AG04450 (cell line): Measurements from ENCODE around the gene MAP3K2. TPM values are rescaled to one million over a fixed set of nuclear protein-coding genes. Genes with fewer than 3 reads are reported as not detected.
A peak's percentile ranks its signal among the peaks of the same experiment; 100 is the strongest.

Source experiments
- CTCF ChIA-PET: fragments of 300-600, 350-600 bp; formaldehyde crosslinking; extraction: SDS; loops from one replicate; lab custom pipeline; 2022; ENCODE audit warnings: antibody characterized with exemption, inconsistent platforms; lab: Charles Lee
- POLR2A ChIA-PET: fragments of 350-600 bp; formaldehyde crosslinking; extraction: SDS; loops from one replicate; lab custom pipeline; 2021; ENCODE audit warnings: antibody characterized with exemption, inconsistent platforms; lab: Yijun Ruan, JAX
- DNase-seq: peaks from one replicate; pipeline ENCODE4 v3.0.0-alpha.2; 2011; ENCODE audit warnings: low read depth, low spot score
- H3K27ac ChIP-seq: one replicate; pipeline ENCODE4 v1.5.1; 2012; ENCODE audit warnings: low read depth, low read length, control low read depth
- H3K27me3 ChIP-seq: one replicate; pipeline ENCODE4 v1.6.0; 2012; ENCODE audit warnings: low read length; ENCODE audit not compliant: control insufficient read depth, insufficient read depth
- H3K4me3 ChIP-seq: 2 replicates; pipeline ENCODE4 v1.5.1; 2011; ENCODE audit warnings: mild to moderate bottlenecking, low read depth, low read length, control low read depth
- H3K9me3 ChIP-seq: 2 replicates; pipeline ENCODE4 v1.5.1; 2012; ENCODE audit warnings: low read length; ENCODE audit not compliant: control insufficient read depth, insufficient read depth
- CTCF ChIP-seq: IDR thresholded peaks from 2 replicates; pipeline ENCODE4 v1.5.1; 2011; ENCODE audit warnings: low read depth, low read length, control low read depth, inconsistent platforms
- polyA minus RNA-seq: library from RNA; depleted of rRNA, polyadenylated mRNA; stranded (reverse); fragments of >200 nt; gene quantifications from 2 replicates; pipeline ENCODE4 v1.2.3, GENCODE V29; 2011; rRNA and poly(A)+ RNA removed
- polyA plus RNA-seq: library from polyadenylated mRNA; depleted of rRNA; stranded (reverse); fragments of >200 nt; gene quantifications from 2 replicates; pipeline ENCODE4 v1.2.3, GENCODE V29; 2011; rRNA removed

Gene MAP3K2, protein sequence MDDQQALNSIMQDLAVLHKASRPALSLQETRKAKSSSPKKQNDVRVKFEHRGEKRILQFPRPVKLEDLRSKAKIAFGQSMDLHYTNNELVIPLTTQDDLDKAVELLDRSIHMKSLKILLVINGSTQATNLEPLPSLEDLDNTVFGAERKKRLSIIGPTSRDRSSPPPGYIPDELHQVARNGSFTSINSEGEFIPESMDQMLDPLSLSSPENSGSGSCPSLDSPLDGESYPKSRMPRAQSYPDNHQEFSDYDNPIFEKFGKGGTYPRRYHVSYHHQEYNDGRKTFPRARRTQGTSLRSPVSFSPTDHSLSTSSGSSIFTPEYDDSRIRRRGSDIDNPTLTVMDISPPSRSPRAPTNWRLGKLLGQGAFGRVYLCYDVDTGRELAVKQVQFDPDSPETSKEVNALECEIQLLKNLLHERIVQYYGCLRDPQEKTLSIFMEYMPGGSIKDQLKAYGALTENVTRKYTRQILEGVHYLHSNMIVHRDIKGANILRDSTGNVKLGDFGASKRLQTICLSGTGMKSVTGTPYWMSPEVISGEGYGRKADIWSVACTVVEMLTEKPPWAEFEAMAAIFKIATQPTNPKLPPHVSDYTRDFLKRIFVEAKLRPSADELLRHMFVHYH
- polyA plus RNA-seq, result 14.9 and 15.5 TPM in 2 replicates
- 26.8 and 36.7 TPM in 2 replicates for polyA minus RNA-seq

DNA sequence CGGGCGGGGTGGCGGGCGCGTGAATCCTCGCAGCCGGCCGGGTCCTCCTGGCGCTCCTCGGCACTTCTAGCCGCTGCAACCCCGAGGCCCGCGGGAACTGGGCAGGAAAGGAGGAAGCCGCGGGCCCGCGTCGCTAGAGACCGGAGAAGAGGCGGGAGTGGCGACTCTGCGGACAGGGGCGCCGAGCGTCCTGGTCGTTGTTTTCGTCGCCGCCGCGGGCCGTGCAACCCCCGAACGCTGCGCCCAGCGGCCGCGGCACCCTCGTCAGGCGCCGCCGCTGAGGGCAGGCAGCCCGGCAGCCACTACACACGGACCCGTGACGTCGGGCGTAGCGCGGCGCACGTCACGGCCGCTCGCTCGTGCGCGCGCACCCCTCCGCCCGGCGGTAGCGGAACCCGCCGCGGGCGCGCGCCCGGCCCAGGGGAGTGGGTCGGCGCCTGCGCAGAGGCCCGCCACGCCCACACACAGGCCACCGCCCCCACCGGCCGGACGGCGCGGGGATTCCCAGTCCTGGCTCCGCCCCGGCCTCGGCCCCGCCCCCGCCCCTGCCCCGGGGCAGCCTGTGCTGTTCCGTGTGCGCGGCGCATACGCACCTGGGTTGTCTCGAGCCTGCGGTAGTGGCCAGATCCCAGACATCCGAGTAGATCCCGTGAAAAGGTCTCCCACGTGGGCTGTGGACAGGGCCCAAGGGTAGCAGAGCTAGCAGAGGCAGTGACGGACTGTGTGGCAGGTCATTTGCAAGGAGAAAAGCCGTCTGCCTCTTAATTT, at the start of gene MAP3K2:
MAP3K2 (minus strand) TSS at position 321 of the 768 bp plus-strand sequence. CDS start 44,846 bp downstream, outside the sequence.
- H3K27ac ChIP-seq, result peak within 1 kb of the TSS; percentile 96
- no peak for TF ChIP-seq CTCF
- no peaks in the 10 kb centered on the region for H3K27me3 ChIP-seq
- CTCF ChIA-PET, result interaction anchor here (1.3 kb wide), 1 partner anchor 91 kb away, joined by 3 read pairs; no protein-coding TSS in a partner anchor
- H3K9me3 ChIP-seq, result no peaks in the 10 kb centered on the region; the same call in 1 of the 2 replicates
- peak; percentile 67 for DNase-seq
- POLR2A ChIA-PET, result no interaction called here
- peak within 1 kb of the TSS; percentile 78 for H3K4me3 ChIP-seq

GRCh38 chr2:127437056-127437455, 49.3 kb upstream of the MAP3K2 start:
- no peak for TF ChIP-seq CTCF
- H3K9me3 ChIP-seq, result peaks cover 8% of the 10 kb centered on the region
- ChIA-PET POLR2A (no interaction called here), CTCF (no interaction called here)
- H3K27ac ChIP-seq, result no peak overlapping the region
- H3K27me3 ChIP-seq, result peaks cover 3% of the 10 kb centered on the region
- DNase-seq, result no peak
- H3K4me3 ChIP-seq, result no peak overlapping the region

DNA sequence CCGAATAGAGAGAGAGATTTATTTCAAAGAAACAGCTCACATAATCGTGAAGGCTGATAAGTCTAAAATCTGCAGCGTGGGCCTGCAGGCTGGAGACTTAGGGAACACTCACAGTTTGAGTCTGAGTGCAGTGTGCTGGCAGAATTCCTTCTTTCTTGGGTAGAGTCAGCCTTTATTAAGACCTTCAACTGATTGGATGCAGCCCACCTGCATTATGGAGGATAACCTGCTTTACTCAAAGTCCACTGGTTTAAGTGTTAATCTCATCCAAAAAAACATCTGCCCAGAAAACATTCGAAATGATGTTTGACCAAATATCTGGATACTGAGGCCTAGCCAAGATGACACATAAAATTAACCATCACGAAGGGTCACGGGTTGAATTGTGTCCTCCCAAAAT, 46.7 kb upstream of the MAP3K2 start:
- TF ChIP-seq CTCF, result no peak
- DNase-seq, result no peak
- POLR2A ChIA-PET, result no interaction called here
- peaks cover 3% of the 10 kb centered on the region for H3K27me3 ChIP-seq
- peaks cover 4% of the 10 kb centered on the region for H3K9me3 ChIP-seq
- no peak overlapping the region for H3K27ac ChIP-seq
- CTCF ChIA-PET, result interaction anchor here (1.6 kb wide), 1 partner anchor 110 kb away, joined by 3 read pairs; no protein-coding TSS in a partner anchor
- H3K4me3 ChIP-seq, result no peak overlapping the region

GRCh38 chr2:127431408-127432023, 43.7 kb upstream of the MAP3K2 start:
- CTCF ChIA-PET, result no interaction called here
- H3K27me3 ChIP-seq, result peaks cover 3% of the 10 kb centered on the region
- H3K9me3 ChIP-seq, result no peaks in the 10 kb centered on the region; the same call in 1 of the 2 replicates
- no peak overlapping the region for H3K4me3 ChIP-seq
- POLR2A ChIA-PET, result no interaction called here
- DNase-seq, result no peak
- no peak for TF ChIP-seq CTCF
- no peak overlapping the region for H3K27ac ChIP-seq
